K562 (cell line): ENCODE data around the gene DLGAP1. TPM values are rescaled to one million over a fixed set of nuclear protein-coding genes. Genes with fewer than 3 reads are reported as not detected.

Experiments
- ATF6 ChIP-seq: sonication (generic); formaldehyde crosslinking; IDR thresholded peaks from 2 replicates; pipeline ENCODE4 v1.4.0; 2020; ENCODE audit warnings: mild to moderate bottlenecking, missing genetic modification reagents
- BRD4 ChIP-seq: fragments of 200-600 bp; sonication (generic); IDR thresholded peaks from 2 replicates; pipeline ENCODE4 v1.6.1; 2017; ENCODE audit warnings: inconsistent platforms
- CBX1 ChIP-seq: sonication (generic); IDR thresholded peaks from 2 replicates; pipeline ENCODE4 v1.6.1; 2016; ENCODE audit warnings: antibody characterized with exemption, low read depth, mild to moderate bottlenecking
- CBX2 ChIP-seq: fragments of 200-600 bp; sonication (generic); IDR thresholded peaks from one replicate; pipeline ENCODE4 v1.6.1; 2012; ENCODE audit warnings: mild to moderate bottlenecking, low read length, inconsistent platforms; ENCODE audit not compliant: insufficient read depth, poor library complexity, severe bottlenecking
- HMBOX1 ChIP-seq: sonication (generic); IDR thresholded peaks from 2 replicates; pipeline ENCODE4 v1.6.1; 2016
- HSF4 ChIP-seq: fragments of 250-450 bp; sonication (Bioruptor Pico); IDR thresholded peaks from 2 replicates; pipeline ENCODE4 v2.1.2; 2022; ENCODE audit warnings: mild to moderate bottlenecking, moderate library complexity, borderline replicate concordance
- POLR2G ChIP-seq: fragments of 200-400 bp; formaldehyde crosslinking; IDR thresholded peaks from 2 replicates; pipeline ENCODE4 v1.6.1; 2017; ENCODE audit warnings: low read depth, mild to moderate bottlenecking, antibody characterized with exemption, low read length, moderate library complexity
- RERE ChIP-seq: sonication (generic); formaldehyde crosslinking; IDR thresholded peaks from 2 replicates; pipeline ENCODE4 v1.8.0; 2023; ENCODE audit warnings: missing genetic modification reagents, mild to moderate bottlenecking, borderline replicate concordance
- SIX5 ChIP-seq, 2 experiments: IDR thresholded peaks; 2 replicates each; pipeline ENCODE4 v1.6.1; 2011; ENCODE audit warnings: low read length in 2 of 2, borderline replicate concordance in 1 of 2, low read depth in 1 of 2, mild to moderate bottlenecking in 1 of 2, moderate library complexity in 1 of 2; ENCODE audit not compliant: insufficient read depth in 1 of 2
- SMARCA4 ChIP-seq: fragments of 450-650 bp; IDR thresholded peaks from 2 replicates; pipeline ENCODE4 v1.6.1; 2016
- ZFP30 ChIP-seq: fragments of 250-450 bp; sonication (Bioruptor Pico); IDR thresholded peaks from 2 replicates; pipeline ENCODE4 v1.8.0; 2022; ENCODE audit warnings: moderate library complexity, mild to moderate bottlenecking, inconsistent platforms, borderline replicate concordance
- ZNF274 ChIP-seq: IDR thresholded peaks from 2 replicates; pipeline ENCODE4 v1.6.1; 2011; ENCODE audit warnings: low read depth, mild to moderate bottlenecking, low read length, moderate library complexity, borderline replicate concordance
- ZNF589 ChIP-seq: fragments of 200-800 bp; sonication (Bioruptor generic); IDR thresholded peaks from 2 replicates; pipeline ENCODE4 v1.6.1; 2016; ENCODE audit warnings: low read depth, missing genetic modification characterization, missing compliant biosample characterization
- polyA plus RNA-seq, 8 experiments: library from polyadenylated mRNA; depleted of rRNA in 4 of 8; stranded (reverse) in 5 of 8; unstranded in 3 of 8; fragments of >200 nt; fragmentation: Nextera tagmentation in 2 of 8; fragmentation: Illumina TruSeq in 1 of 8; extraction: Ambion mirVana in 2 of 8; extraction: Trizol in 1 of 8; gene quantifications; 2 replicates each; pipeline versions ENCODE4 v1.2.1 to v1.2.3, GENCODE V29; 2011 to 2014; ENCODE audit warnings: inconsistent platforms in 1 of 8, missing spikeins in 1 of 8
- total RNA-seq, 7 experiments: library from RNA; depleted of rRNA in 6 of 7; stranded (reverse); fragments of >200 nt in 6 of 7; fragmentation: Illumina TruSeq in 2 of 7; extraction: Trizol in 2 of 7; gene quantifications; 2 replicates each; pipeline versions ENCODE4 v1.2.1 to v1.2.3, GENCODE V29; 2011 to 2021; ENCODE audit warnings: low replicate concordance in 1 of 7
- TF ChIP-seq, protein P1 (sequence below), 2 experiments: fragments of 450-650 bp in 1 of 2; IDR thresholded peaks; 2 replicates each; pipeline ENCODE4 v1.6.1; 2011 to 2017; ENCODE audit warnings: low read depth in 2 of 2, antibody characterized with exemption in 1 of 2, borderline replicate concordance in 1 of 2, low read length in 1 of 2, mild to moderate bottlenecking in 1 of 2, mixed read lengths in 1 of 2; ENCODE audit not compliant: control insufficient read depth in 1 of 2

Gene DLGAP1
- total and polyA plus RNA-seq, 9 of the 15 experiments (the other 6 are each of a cell fraction or from before 2014, with no cell fraction given): 0.04 to 0.22 (median 0.08) TPM

- TF ChIP-seq, protein P1, sequence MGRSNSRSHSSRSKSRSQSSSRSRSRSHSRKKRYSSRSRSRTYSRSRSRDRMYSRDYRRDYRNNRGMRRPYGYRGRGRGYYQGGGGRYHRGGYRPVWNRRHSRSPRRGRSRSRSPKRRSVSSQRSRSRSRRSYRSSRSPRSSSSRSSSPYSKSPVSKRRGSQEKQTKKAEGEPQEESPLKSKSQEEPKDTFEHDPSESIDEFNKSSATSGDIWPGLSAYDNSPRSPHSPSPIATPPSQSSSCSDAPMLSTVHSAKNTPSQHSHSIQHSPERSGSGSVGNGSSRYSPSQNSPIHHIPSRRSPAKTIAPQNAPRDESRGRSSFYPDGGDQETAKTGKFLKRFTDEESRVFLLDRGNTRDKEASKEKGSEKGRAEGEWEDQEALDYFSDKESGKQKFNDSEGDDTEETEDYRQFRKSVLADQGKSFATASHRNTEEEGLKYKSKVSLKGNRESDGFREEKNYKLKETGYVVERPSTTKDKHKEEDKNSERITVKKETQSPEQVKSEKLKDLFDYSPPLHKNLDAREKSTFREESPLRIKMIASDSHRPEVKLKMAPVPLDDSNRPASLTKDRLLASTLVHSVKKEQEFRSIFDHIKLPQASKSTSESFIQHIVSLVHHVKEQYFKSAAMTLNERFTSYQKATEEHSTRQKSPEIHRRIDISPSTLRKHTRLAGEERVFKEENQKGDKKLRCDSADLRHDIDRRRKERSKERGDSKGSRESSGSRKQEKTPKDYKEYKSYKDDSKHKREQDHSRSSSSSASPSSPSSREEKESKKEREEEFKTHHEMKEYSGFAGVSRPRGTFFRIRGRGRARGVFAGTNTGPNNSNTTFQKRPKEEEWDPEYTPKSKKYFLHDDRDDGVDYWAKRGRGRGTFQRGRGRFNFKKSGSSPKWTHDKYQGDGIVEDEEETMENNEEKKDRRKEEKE (IDR thresholded peaks at IDR 0.05; ENCODE audit: borderline replicate concordance in 1 of 2, control insufficient read depth in 1 of 2, low read depth in 2 of 2, low read length in 1 of 2): no peak
- TF ChIP-seq SIX5 (IDR thresholded peaks at IDR 0.05; ENCODE audit: borderline replicate concordance in 1 of 2, insufficient read depth in 1 of 2, low read depth in 1 of 2, low read length in 2 of 2) (no peak), BRD4 (no peak), HSF4 (CRISPR knock-in tag) (no peak), ZNF274 (no peak), RERE (no peak; the same call in 1 of the 2 replicates), POLR2G (no peak), ZNF589 (CRISPR knock-in tag) (peak; percentile 82; the same call in 1 of the 2 replicates), CBX2 (no peak), HMBOX1 (no peak), ZFP30 (no peak), CBX1 (no peak), SMARCA4 (peak; percentile 62), ATF6 (CRISPR knock-in tag) (no peak)
Measured at GRCh38 chr18:3584897-3585460, 870.1 kb downstream of the DLGAP1 start (continued).
